HG03196 (cell line): Measurements from ENCODE around the gene LATS2.
"Not testable (repeated sequence)": the region's sequence is repeated elsewhere in the genome, so short reads cannot be mapped to it uniquely, and the experiment has no call there.

ENCODE experiments used
- ATAC-seq: cut with Tn5 transposase; IDR thresholded peaks from one replicate; pipeline ENCODE4 v1.9.1; 2021; ENCODE audit not compliant: unreplicated experiment

Gene LATS2

DNA sequence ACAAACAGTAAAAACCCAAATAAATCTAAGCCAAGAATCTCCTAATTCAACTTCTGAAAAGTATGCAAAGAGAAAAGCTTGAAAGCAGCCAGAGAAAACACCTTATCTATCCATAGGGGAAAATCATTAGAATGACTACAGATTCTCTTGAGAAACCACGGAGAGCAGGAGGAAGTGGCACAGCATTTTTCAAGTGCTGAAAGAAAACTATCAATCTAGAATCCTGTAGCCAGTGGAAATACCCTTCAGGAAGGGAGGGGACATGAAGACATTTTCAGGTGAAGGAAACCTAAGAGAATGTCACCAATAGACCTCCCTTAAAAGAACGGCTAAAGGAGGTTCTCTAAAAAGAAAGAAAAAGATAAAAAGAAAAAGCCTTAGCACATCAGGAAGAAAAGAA lies 92.6 kb downstream of the LATS2 start:
- ATAC-seq: no peak

DNA sequence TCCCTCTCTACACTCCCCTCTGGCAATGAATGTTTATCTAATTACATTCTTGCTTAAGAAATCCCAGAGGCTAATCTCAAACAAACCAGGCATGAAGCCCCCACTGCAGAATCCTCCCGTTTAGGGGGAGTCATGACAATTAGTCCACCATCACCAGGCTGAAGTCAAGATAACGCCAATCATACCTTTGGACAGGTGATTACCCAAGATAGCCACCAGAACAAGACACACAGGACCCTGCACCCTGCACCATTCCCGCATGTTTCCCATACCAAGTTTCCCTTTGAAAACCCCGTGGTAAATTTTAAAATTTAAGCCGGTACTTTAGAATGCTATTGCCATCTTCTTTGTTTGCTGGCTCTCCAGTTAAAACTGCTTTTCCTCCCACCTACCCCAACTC lies 94.0 kb downstream of the LATS2 start:
- no peak for ATAC-seq

DNA sequence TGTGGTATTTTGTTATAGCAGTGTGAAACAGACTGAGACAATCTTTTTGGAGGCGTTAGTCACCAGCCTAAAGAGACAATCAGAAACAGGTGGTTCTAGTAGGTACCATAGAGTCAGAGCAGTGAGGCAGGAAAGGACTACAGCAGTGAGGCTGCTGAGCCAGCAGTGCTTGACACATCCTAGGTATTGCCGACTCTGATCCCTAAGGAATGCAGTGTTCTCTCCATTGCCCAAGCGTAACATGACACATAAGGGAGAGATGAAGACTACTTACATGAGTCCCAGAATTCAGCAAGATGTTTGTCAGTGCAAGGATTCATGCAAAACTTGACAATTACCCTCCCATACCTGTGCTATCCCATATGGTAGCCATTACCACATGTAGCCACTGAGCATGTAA lies 96.5 kb downstream of the LATS2 start:
- ATAC-seq: no peak

- ATAC-seq: not testable (repeated sequence)
Observed at GRCh38 chr13:20961663-20962062, 99.7 kb downstream of the LATS2 start.

DNA sequence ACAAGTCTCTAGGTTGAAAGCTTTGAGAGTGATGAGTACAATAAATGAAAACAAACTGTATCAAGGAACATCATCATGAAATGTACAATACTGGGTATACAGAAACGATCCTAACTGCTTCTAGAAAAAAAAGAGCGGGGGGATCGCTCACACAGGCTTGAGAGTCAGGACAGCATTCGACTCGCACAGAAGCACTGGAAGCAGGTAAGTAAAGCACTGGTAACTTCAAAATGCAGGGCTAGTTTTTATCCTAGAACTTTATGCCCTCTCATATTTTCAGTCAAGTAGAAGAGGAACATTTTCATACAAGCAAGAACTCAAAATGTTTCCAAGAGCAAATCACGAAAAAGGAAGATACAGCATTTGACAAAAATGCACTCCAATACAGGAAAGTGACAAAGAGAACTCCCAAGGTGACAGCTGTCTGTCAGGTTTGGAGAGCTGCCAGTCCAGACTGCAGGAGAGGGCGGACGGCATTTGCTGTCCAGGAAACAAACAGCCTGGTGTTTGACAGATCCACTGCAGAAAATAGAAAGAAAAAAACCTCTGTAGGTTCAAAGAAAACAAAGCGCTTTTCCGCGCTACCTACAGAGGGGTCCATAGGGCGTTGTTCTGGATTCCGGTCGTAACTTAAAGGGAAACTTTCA lies 100.6 kb downstream of the LATS2 start:
- no peak for ATAC-seq

- not testable (repeated sequence) for ATAC-seq
Observed at GRCh38 chr13:20957049-20957620, 104.3 kb downstream of the LATS2 start.

DNA sequence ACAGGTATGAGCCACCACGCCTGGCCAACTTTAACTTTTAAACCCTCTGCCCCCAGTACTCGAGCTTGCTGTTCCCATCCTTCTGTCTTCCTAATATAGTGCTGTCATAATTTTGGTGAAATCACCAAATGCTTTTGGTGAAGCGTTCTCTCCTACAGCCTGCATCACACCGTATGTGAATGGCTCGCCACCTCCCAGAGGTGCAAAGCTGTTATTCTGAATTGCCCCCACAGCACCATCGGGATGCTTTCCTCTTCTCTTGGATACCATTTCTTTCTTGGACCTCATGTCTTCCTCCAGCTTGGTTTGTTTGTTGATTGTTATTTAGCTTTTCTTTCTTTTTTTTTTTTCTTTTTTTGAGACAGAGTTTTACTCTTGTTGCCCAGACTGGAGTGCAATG lies 105.9 kb downstream of the LATS2 start:
- ATAC-seq: no peak

- ATAC-seq: no peak
Observed at GRCh38 chr13:20953245-20953931, 108.0 kb downstream of the LATS2 start.

DNA sequence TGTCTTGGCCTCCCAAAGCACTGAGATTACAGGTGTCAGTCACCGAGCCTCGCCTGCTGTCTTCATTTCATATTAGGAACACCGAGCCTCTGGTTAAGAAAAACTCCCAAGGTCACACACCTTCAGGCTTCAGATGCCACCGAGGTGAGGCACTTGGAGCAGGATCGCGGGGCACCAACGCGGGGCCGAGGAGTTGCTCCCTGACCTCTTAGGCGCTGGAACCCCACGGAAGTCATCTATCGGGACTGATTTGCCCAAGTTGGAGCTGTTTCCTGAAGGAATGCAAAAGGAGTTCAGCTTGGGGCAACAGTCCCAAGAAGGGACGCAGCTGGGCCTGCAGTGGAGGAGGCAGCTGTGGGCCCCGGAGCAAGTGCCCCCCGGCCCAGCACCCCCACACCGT lies 108.5 kb downstream of the LATS2 start:
- no peak for ATAC-seq

GRCh38 chr13:20948001-20948400 lies 113.4 kb downstream of the LATS2 start:
- not testable (repeated sequence) for ATAC-seq

GRCh38 chr13:20945952-20946383 lies 115.4 kb downstream of the LATS2 start:
- no peak for ATAC-seq

DNA sequence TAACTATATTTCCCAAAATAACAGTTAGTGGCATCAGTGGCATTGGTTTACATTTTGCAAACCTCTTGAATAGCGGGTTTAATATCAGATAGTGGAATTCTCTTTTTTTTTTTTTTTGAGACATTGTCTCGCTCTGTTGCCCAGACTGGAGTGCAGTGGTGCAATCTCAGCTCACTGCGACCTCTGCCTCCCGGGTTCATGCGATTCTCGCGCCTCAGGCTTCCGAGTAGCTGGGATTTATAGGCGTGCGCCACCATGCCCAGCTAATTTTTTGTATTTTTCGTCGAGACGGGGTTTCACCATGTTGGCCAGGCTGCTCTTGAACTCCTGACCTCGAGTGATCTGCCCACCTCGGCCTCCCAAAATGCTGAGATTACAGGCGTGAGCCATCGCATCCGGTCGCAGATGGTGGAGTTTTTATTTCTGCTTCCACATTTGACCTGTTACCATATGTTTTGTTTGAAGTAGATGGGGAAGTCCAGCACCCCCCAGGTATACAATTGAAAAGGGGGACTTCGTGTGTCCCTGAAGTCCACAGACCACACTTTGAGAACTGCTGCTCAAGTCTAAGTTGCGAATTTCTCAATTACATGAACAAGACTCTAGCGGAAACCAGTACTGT lies 118.3 kb downstream of the LATS2 start:
- no peak for ATAC-seq

DNA sequence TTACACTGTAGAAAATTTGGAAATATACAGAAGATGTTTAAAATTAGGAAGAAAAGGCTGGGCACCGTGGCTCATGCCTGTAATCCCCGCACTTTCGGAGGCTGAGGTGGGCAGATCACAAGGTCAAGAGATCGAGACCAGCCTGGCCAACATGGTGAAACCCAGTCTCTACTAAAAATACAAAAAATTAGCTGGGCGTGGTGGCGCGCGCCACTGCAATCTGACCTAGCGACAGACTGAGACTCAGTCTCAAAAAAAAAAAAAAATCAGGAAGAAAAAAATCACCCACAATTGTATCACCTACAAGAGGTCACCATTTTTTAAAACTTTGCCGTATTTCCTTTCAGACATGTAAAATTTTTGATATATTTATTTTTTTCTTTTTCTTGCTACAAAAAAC lies 120.9 kb downstream of the LATS2 start:
- ATAC-seq: not testable (repeated sequence)

DNA sequence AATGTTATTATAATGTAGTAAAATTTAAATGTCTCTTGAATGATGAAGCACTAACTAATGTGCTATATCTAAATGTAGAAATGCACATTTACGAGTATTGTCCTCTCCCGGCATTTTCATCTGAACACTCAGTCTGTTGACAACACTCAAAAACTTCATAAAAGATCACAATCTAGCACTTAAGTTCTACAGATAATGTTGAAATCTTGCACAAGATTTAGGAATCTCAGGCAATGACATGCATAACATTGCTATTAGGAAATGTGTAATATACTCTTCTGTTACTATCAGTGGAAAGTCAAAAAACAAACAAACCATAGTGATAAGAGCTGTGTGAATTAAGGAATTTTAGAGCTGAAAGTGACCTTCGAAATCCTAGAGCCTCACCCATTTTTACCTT lies 121.3 kb downstream of the LATS2 start:
- ATAC-seq: no peak

DNA sequence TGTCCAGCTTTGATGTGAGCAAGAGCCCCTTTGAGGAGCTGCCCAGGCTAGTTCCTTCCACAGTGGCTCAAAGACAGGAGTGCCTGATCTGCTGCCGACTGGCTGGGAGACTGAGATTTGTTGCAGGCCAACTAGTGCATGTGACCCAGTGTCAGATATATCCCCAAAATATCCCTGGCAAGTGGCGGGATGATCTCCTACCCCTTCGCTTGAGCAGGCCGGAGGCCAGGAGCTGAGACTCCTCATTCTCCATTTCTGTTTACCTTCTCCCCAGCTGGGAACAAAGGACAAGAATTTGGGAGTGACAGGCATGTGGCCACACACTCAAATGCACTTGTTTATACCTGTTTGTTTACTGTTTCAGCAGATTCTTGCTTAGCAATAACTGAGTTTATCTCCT lies 121.7 kb downstream of the LATS2 start:
- ATAC-seq: no peak

DNA sequence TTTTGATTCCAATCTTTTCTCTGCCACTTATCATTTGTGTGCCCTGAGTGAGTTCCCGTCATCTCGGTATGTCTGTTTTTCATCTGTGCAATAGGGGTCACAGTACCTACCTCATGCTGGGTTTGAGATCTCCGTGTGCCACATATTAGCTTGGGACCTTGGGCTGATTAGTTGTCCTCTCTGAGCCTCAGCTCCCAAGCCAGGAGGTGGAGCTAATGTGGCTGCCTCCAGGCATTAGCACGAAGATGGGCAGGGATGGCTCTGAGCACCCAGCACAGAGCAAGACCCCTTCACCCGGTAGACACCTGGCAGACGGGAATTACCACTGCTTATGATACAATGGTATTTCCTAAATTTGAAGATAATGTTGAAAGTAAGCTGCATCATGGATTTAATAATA lies 123.1 kb downstream of the LATS2 start:
- no peak for ATAC-seq

GRCh38 chr13:20927596-20928257 lies 133.7 kb downstream of the LATS2 start:
- no peak for ATAC-seq

DNA sequence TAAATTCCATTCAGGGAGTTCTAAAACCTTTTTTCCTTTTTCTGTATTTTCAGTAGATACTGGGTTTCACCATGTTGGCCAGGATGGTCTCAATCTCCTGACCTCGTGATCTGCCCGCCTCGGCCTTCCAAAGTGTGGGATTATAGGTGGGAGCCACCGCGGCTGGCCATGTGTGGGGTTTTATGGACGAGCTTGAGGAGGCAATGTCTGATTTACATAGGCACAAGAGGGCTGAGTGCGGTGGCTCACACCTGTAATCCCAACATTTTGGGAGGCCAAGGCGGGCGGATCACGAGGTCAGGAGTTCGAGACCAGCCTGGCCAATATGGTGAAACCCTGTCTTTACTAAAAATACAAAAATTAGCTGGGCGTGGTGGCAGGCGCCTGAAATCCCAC lies 136.0 kb downstream of the LATS2 start:
- not testable (repeated sequence) for ATAC-seq

- no peak for ATAC-seq
Observed at GRCh38 chr13:20924758-20925394, 136.5 kb downstream of the LATS2 start.

GRCh38 chr13:20923272-20923671 lies 138.1 kb downstream of the LATS2 start:
- no peak for ATAC-seq
